ENCODE data around the gene AGPAT2. TPM values are rescaled to one million over a fixed set of nuclear protein-coding genes. Genes with fewer than 3 reads are reported as not detected.

Gene AGPAT2
- total RNA-seq, 1 donor from 2014 or later: 41.9 TPM

DNA sequence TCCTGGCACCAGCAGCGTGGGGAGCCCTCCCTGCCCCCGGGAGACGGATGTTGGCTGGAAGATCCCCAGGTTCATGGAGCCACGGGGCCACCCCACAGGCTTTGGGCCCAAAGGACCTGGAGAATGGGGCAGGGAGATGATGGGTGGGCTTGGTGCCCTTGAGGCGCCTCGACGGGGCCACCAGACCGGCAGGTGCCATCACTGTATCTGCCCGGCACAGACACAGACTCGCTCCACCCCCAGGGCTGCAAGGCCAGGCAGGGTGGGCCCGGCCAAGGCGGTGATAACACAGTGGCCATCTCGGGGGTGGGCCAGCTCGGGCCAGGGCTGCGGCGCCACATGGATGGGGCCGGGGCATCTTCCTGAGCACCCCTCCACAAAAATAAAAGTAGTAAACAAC, 59.6 kb downstream of the AGPAT2 start:
- no peak for FAIRE-seq
- TF ChIP-seq, protein P1, sequence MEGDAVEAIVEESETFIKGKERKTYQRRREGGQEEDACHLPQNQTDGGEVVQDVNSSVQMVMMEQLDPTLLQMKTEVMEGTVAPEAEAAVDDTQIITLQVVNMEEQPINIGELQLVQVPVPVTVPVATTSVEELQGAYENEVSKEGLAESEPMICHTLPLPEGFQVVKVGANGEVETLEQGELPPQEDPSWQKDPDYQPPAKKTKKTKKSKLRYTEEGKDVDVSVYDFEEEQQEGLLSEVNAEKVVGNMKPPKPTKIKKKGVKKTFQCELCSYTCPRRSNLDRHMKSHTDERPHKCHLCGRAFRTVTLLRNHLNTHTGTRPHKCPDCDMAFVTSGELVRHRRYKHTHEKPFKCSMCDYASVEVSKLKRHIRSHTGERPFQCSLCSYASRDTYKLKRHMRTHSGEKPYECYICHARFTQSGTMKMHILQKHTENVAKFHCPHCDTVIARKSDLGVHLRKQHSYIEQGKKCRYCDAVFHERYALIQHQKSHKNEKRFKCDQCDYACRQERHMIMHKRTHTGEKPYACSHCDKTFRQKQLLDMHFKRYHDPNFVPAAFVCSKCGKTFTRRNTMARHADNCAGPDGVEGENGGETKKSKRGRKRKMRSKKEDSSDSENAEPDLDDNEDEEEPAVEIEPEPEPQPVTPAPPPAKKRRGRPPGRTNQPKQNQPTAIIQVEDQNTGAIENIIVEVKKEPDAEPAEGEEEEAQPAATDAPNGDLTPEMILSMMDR (IDR thresholded peaks at IDR 0.05; ENCODE audit: insufficient read depth, low read length, severe bottlenecking): no peak
- no peak for DNase-seq (ENCODE audit: low read depth)
- Histone ChIP-seq H3K36me3 (ENCODE audit: control insufficient read depth, insufficient read depth, low read length) (no peaks in the 10 kb centered on the region), H3K4me3 (ENCODE audit: low read depth, low read length) (no peak overlapping the region), H3K27me3 (ENCODE audit: control insufficient read depth, insufficient read depth, low read length) (no peaks in the 10 kb centered on the region)

DNA sequence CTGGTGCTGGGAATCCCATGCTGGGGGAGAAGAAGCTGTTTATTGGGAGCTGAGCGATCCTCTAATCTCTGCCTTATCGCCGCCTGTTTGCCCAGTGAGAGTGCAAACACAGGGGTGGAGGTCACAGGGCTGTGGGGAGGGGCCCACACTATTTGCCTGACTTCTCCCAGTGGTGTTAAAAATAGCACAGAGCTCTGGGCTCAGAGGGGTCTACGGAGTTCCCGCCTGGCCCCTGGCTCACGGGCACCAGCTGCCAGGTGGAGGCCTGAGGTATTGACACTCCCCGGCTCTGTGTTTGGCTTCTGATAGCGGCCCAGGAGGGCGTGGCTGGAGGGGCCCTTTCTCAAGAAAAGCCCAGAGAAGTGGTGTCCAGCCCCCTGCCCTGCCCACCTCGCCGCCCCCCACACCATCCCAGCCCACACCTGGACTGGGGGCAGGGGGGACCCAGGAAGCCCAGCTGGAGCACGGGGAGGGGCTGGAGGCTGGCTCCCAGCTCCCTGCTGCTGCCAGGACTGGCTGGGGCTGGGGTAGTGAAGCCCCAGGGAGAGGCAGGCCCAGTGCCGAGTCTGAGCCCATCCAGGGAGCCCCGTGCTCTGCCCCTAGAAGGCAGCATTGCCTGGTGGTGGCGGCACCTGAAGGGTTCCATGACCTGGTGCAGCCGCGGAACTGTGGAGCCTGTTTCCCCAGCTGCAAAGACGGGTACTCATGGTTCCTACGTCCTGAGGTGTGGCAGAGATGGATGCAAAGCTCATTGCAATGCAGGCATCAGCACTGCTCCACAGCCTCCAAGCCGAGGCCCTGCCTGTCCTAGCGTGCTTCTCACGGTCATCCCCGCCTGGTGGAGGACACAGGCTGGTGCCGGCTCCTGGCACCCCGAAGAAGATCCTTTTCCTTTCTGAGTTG, 60.3 kb downstream of the AGPAT2 start:
- peak; percentile 47 for DNase-seq (ENCODE audit: low read depth)

DNA sequence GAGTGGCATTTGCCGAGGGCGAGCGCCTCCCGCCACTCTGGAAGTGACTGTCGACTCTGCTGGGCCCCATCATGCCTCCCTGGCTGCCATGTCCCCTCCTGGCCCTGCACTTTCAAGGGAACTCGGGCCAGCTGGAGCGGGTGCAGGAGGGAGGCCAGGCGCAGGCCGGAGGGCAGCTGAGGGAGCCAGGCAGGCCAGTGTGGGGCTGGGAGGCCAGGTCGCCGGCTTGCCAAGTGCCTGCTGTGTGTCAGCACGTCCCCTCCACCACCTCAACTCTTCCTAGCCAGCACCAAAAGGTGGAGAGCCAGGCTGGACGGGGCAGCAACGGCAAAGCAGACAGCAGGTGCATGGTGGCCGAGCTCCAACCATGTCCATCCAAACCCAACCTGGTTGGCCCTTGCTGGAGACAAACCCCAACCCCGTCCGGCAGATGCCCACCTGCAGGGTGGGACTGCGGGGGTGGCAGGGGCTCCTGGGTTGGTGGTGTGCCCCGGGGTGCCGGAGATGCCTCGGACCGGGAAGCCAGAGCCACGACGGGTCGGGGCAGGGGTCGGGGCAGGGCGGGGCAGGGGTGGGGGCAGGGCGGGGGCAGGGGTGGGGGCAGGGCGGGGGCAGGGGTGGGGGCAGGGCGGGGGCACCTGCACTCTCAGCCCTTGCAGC, 61.1 kb downstream of the AGPAT2 start:
- no peak overlapping the region for H3K4me3 ChIP-seq (ENCODE audit: low read depth, low read length)
- no peak for DNase-seq (ENCODE audit: low read depth)
- no peak for FAIRE-seq
- no peaks in the 10 kb centered on the region for H3K36me3 ChIP-seq (ENCODE audit: control insufficient read depth, insufficient read depth, low read length)
- H3K27me3 ChIP-seq (ENCODE audit: control insufficient read depth, insufficient read depth, low read length): no peaks in the 10 kb centered on the region
- TF ChIP-seq, protein P1 (IDR thresholded peaks at IDR 0.05; ENCODE audit: insufficient read depth, low read length, severe bottlenecking): no peak

More for the DNA sequence above, 60.3 kb downstream of the AGPAT2 start:
- TF ChIP-seq, protein P1 (IDR thresholded peaks at IDR 0.05; ENCODE audit: insufficient read depth, low read length, severe bottlenecking): peak; percentile 52
- H3K27me3 ChIP-seq (ENCODE audit: control insufficient read depth, insufficient read depth, low read length): no peaks in the 10 kb centered on the region
- FAIRE-seq: no peak
- H3K36me3 ChIP-seq (ENCODE audit: control insufficient read depth, insufficient read depth, low read length): no peaks in the 10 kb centered on the region
- no peak overlapping the region for H3K4me3 ChIP-seq (ENCODE audit: low read depth, low read length)

DNA sequence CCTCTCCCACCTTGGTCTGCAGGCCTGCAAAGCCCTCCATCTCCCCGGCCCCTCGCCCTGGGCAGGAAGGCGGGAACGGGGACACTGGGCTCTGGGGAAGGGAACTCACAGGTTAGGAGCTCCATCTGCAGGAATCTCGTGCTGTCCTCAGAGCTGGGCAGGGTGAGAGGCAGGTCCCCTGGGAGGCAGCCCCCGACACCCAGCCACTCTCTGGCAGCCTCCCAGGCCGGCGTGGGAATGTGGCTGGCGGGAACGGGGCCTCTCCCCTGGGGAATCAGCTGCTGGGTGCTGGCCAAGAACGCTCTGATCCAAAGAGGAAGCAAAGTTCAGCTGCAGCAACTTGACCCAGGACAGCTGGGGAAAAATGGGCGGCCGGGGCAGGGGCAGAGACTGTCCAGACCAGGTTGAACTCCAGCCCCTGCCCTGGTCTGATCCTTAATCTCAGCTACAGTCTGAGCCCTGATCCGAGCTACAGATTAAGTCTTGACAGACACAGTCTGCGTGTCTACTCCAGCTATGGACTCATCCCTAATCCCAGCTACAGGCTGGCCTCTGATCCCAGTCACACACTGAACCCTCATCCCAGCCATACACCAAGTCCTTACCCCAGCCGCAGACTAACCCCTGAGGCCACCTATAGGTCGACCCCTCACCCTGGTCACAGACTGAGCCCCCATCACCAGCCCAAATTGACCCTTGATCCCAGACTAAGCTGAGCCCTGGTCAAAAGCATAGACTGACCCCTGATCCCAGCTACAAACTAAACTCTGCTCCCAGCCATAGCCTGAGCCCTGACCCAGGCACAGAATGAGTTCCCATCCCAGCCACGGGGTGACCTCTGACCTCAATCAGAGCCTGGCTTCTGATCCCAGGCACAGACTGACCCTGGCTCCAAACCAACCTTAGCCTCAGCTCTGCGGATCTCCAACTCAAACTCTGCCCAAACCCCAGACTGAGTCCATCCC, 61.9 kb downstream of the AGPAT2 start:
- DNase-seq (ENCODE audit: low read depth) (peak; percentile 41), FAIRE-seq (no peak)
- TF ChIP-seq, protein P1 (IDR thresholded peaks at IDR 0.05; ENCODE audit: insufficient read depth, low read length, severe bottlenecking): peak; percentile 69
- Histone ChIP-seq H3K36me3 (ENCODE audit: control insufficient read depth, insufficient read depth, low read length) (no peaks in the 10 kb centered on the region), H3K4me3 (ENCODE audit: low read depth, low read length) (no peak overlapping the region), H3K27me3 (ENCODE audit: control insufficient read depth, insufficient read depth, low read length) (no peaks in the 10 kb centered on the region)

DNA sequence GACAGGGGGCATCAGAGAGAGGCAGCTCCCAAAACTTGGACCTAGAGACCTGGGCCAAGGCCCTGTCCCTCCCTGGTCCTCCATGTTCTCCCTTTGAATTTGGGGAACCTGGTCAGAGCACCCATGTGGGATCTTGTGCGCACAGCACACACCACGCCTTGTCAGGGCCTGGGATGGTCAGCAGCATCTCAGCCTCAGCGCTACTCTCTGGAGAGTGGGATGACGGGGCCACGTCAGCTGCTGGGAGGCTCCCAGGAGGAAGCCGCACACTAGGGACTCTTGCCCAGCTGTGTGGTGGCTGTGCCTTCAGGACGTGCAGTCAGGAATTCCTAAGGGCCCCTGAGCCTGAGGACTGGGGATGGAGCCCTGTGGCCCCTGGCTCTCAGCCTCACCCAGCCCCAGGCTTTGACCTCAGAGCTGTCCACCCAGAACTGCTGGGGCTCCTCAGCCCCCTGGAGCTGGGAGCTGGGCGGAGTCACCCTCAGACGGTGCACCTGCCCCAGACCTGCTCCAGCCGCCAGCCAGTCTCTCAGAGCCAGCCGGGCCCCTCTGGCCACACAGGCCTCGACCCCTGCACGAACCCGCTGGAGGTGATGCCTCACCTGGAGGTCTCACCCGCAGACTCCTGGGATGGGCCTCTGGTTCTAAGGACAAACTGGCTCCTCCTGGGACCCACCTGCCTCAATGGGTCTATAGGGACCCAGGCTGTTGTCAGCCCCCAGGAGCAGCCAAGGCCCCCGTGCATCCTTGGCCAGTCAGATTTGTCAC, 62.9 kb downstream of the AGPAT2 start:
- DNase-seq (ENCODE audit: low read depth) (peak; percentile 85), FAIRE-seq (no peak)
- TF ChIP-seq, protein P1 (IDR thresholded peaks at IDR 0.05; ENCODE audit: insufficient read depth, low read length, severe bottlenecking): no peak
- Histone ChIP-seq H3K27me3 (ENCODE audit: control insufficient read depth, insufficient read depth, low read length) (no peaks in the 10 kb centered on the region), H3K4me3 (ENCODE audit: low read depth, low read length) (no peak overlapping the region), H3K36me3 (ENCODE audit: control insufficient read depth, insufficient read depth, low read length) (no peaks in the 10 kb centered on the region)
